Activated naive CD8-positive, alpha-beta T cell treated with anti-CD3 and anti-CD28 coated beads for 36 hours (primary cell): ENCODE measurements around the gene SNX5. TPM values are rescaled to one million over a fixed set of nuclear protein-coding genes. Genes with fewer than 3 reads are reported as not detected.

Experiments
- DNase-seq: peaks from one replicate; pipeline ENCODE4 v3.0.0; 2021
- H3K27ac Mint-ChIP-seq: one replicate; pipeline ENCODE4 v1.8.0; 2022; ENCODE audit warnings: mild to moderate bottlenecking, moderate library complexity, mixed read lengths
- H3K27me3 Mint-ChIP-seq: one replicate; pipeline ENCODE4 v1.8.0; 2022; ENCODE audit warnings: mild to moderate bottlenecking, mixed read lengths
- H3K36me3 Mint-ChIP-seq: one replicate; pipeline ENCODE4 v1.8.0; 2021; ENCODE audit warnings: mild to moderate bottlenecking, mixed read lengths
- H3K4me1 Mint-ChIP-seq: one replicate; pipeline ENCODE4 v1.8.0; 2021; ENCODE audit warnings: mixed read lengths
- H3K4me3 Mint-ChIP-seq: one replicate; pipeline ENCODE4 v1.8.0; 2022; ENCODE audit warnings: mild to moderate bottlenecking, moderate library complexity, mixed read lengths
- H3K9me3 Mint-ChIP-seq: one replicate; pipeline ENCODE4 v1.8.0; 2022; ENCODE audit warnings: mixed read lengths
- total RNA-seq, 2 experiments: library from RNA; stranded (reverse); gene quantifications; one replicate each; pipeline ENCODE4 v1.2.3, GENCODE V29; 2021

SNX5 gene
- 100 to 1,000 TPM; 198 to 235 TPM for total RNA-seq

- Mint-ChIP-seq H3K36me3 (peaks cover 76% of the 10 kb centered on the region), H3K27me3 (no peaks in the 10 kb centered on the region), H3K9me3 (no peaks in the 10 kb centered on the region), H3K27ac (peak within 1 kb of the TSS; percentile 97), H3K4me1 (peaks cover 52% of the 10 kb centered on the region), H3K4me3 (peak within 1 kb of the TSS; percentile 91)
- DNase-seq, result peak; percentile 99
These were observed at the start of gene SNX5, which contains the start of gene MGME1 for GRCh38 chr20:17968366-17969277. Gene SNX5, minus strand, starts transcription at chr20:17968794. Its CDS starts 369 bp downstream, at chr20:17968425. Gene MGME1, plus strand, starts transcription at chr20:17969018. Its CDS starts 842 bp downstream, at chr20:17969860.

- DNase-seq, result no peak
- no peak overlapping the region for H3K4me3 Mint-ChIP-seq
These were observed 49.5 kb upstream of the SNX5 start for GRCh38 chr20:18018100-18018499.

GRCh38 chr20:18016772-18017171, 48.2 kb upstream of the SNX5 start:
- Mint-ChIP-seq H3K9me3 (no peaks in the 10 kb centered on the region), H3K4me3 (no peak overlapping the region), H3K27ac (no peak overlapping the region), H3K4me1 (no peaks in the 10 kb centered on the region), H3K36me3 (no peaks in the 10 kb centered on the region), H3K27me3 (peaks cover 3% of the 10 kb centered on the region)
- no peak for DNase-seq

More at GRCh38 chr20:18018100-18018499, 49.5 kb upstream of the SNX5 start:
- Mint-ChIP-seq H3K4me1 (no peaks in the 10 kb centered on the region), H3K27me3 (peaks cover 3% of the 10 kb centered on the region), H3K36me3 (no peaks in the 10 kb centered on the region), H3K27ac (no peak overlapping the region), H3K9me3 (no peaks in the 10 kb centered on the region)

- no peak overlapping the region for H3K27ac Mint-ChIP-seq
- peaks cover 3% of the 10 kb centered on the region for H3K27me3 Mint-ChIP-seq
- no peak for DNase-seq
- no peaks in the 10 kb centered on the region for H3K4me1 Mint-ChIP-seq
- no peaks in the 10 kb centered on the region for H3K9me3 Mint-ChIP-seq
- H3K4me3 Mint-ChIP-seq, result no peak overlapping the region
- no peaks in the 10 kb centered on the region for H3K36me3 Mint-ChIP-seq
These were observed 45.8 kb upstream of the SNX5 start for GRCh38 chr20:18014411-18014810.

- Mint-ChIP-seq H3K9me3 (no peaks in the 10 kb centered on the region), H3K27ac (no peak overlapping the region), H3K4me3 (no peak overlapping the region), H3K27me3 (no peaks in the 10 kb centered on the region), H3K36me3 (no peaks in the 10 kb centered on the region), H3K4me1 (no peaks in the 10 kb centered on the region)
- DNase-seq, result no peak
These were observed 44.3 kb upstream of the SNX5 start for GRCh38 chr20:18012901-18013300.

GRCh38 chr20:18011951-18012645, 43.5 kb upstream of the SNX5 start:
- Mint-ChIP-seq H3K36me3 (no peaks in the 10 kb centered on the region), H3K4me3 (no peak overlapping the region), H3K4me1 (no peaks in the 10 kb centered on the region), H3K27ac (no peak overlapping the region), H3K27me3 (no peaks in the 10 kb centered on the region), H3K9me3 (no peaks in the 10 kb centered on the region)
- DNase-seq, result no peak

GRCh38 chr20:18011482-18011881, 42.9 kb upstream of the SNX5 start:
- Mint-ChIP-seq H3K4me1 (no peaks in the 10 kb centered on the region), H3K9me3 (no peaks in the 10 kb centered on the region), H3K27me3 (no peaks in the 10 kb centered on the region), H3K36me3 (no peaks in the 10 kb centered on the region), H3K27ac (no peak overlapping the region), H3K4me3 (no peak overlapping the region)
- no peak for DNase-seq

GRCh38 chr20:18009116-18009515, 40.5 kb upstream of the SNX5 start:
- no peaks in the 10 kb centered on the region for H3K4me1 Mint-ChIP-seq
- H3K4me3 Mint-ChIP-seq, result no peak overlapping the region
- no peaks in the 10 kb centered on the region for H3K9me3 Mint-ChIP-seq
- H3K27me3 Mint-ChIP-seq, result no peaks in the 10 kb centered on the region
- no peak for DNase-seq
- H3K27ac Mint-ChIP-seq, result no peak overlapping the region
- H3K36me3 Mint-ChIP-seq, result no peaks in the 10 kb centered on the region

- no peak for DNase-seq
- Mint-ChIP-seq H3K9me3 (no peaks in the 10 kb centered on the region), H3K27ac (no peak overlapping the region), H3K4me3 (no peak overlapping the region), H3K36me3 (no peaks in the 10 kb centered on the region), H3K4me1 (no peaks in the 10 kb centered on the region), H3K27me3 (no peaks in the 10 kb centered on the region)
These were observed 39.1 kb upstream of the SNX5 start for GRCh38 chr20:18007534-18008292.

GRCh38 chr20:18006684-18007083, 38.1 kb upstream of the SNX5 start:
- H3K27ac Mint-ChIP-seq, result no peak overlapping the region
- DNase-seq, result no peak
- no peaks in the 10 kb centered on the region for H3K9me3 Mint-ChIP-seq
- no peaks in the 10 kb centered on the region for H3K4me1 Mint-ChIP-seq
- no peak overlapping the region for H3K4me3 Mint-ChIP-seq
- no peaks in the 10 kb centered on the region for H3K36me3 Mint-ChIP-seq
- H3K27me3 Mint-ChIP-seq, result no peaks in the 10 kb centered on the region

- Mint-ChIP-seq H3K27me3 (no peaks in the 10 kb centered on the region), H3K4me3 (no peak overlapping the region), H3K36me3 (no peaks in the 10 kb centered on the region), H3K4me1 (no peaks in the 10 kb centered on the region), H3K9me3 (no peaks in the 10 kb centered on the region), H3K27ac (no peak overlapping the region)
- no peak for DNase-seq
These were observed 37.4 kb upstream of the SNX5 start for GRCh38 chr20:18005990-18006364.

GRCh38 chr20:18005170-18005989, 36.8 kb upstream of the SNX5 start:
- Mint-ChIP-seq H3K9me3 (no peaks in the 10 kb centered on the region), H3K27me3 (no peaks in the 10 kb centered on the region), H3K36me3 (no peaks in the 10 kb centered on the region), H3K4me1 (no peaks in the 10 kb centered on the region), H3K4me3 (no peak overlapping the region), H3K27ac (no peak overlapping the region)
- no peak for DNase-seq

- DNase-seq, result no peak
- peaks cover 3% of the 10 kb centered on the region for H3K27me3 Mint-ChIP-seq
- H3K36me3 Mint-ChIP-seq, result no peaks in the 10 kb centered on the region
- H3K4me1 Mint-ChIP-seq, result no peaks in the 10 kb centered on the region
- no peak overlapping the region for H3K27ac Mint-ChIP-seq
- no peaks in the 10 kb centered on the region for H3K9me3 Mint-ChIP-seq
- H3K4me3 Mint-ChIP-seq, result no peak overlapping the region
These were observed 35.9 kb upstream of the SNX5 start for GRCh38 chr20:18004384-18005031.

- Mint-ChIP-seq H3K27ac (no peak overlapping the region), H3K27me3 (peaks cover 3% of the 10 kb centered on the region), H3K36me3 (no peaks in the 10 kb centered on the region), H3K9me3 (no peaks in the 10 kb centered on the region), H3K4me3 (no peak overlapping the region), H3K4me1 (no peaks in the 10 kb centered on the region)
- DNase-seq, result no peak
These were observed 35.3 kb upstream of the SNX5 start for GRCh38 chr20:18003897-18004296.
